GM21825 (cell line): Measurements from ENCODE around the gene ARMC7.

Source experiments
- ATAC-seq: cut with Tn5 transposase; IDR thresholded peaks from one replicate; pipeline ENCODE4 v1.9.1; 2021; ENCODE audit warnings: mild to moderate bottlenecking, moderate library complexity; ENCODE audit not compliant: unreplicated experiment

Gene ARMC7

DNA sequence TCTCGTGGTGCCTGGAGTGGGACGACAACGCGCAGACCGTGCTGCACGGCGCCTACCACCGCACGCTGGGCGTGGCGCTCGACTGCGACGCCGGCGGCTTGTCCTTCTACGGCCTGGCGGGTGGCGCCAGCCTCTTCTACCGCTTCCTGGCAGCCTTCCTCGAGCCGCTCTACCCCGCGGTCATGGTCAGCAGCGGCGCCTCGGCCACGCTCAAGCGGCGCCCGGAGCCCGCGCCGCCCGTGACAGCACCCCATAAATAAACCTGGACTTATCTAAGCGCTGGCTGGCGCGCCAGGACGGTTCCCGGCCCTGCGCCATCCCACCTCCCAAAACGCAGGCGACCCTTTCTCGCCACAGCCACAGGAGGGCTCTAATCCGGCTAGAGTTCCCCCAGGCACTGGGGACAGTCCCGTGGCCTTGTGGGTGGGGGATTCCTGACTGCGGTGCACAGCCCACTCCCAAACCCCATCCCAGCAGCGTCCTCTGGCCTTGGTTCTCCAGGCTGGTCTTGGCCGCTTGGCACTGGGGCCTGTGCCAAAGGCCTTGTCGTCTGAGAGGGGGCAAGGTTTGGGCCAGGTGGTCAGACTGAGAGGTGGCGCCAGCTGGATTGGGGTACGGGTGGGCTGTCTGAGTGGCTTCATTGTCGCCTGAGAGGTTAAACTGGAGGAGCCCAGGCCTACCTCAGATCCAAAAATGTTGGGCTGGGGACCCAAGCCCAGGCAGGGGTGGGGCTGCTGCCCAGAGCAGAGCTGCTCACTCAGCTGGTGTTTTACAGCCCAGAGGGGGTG is 32.1 kb upstream of the ARMC7 start:
- ATAC-seq = no peak

DNA sequence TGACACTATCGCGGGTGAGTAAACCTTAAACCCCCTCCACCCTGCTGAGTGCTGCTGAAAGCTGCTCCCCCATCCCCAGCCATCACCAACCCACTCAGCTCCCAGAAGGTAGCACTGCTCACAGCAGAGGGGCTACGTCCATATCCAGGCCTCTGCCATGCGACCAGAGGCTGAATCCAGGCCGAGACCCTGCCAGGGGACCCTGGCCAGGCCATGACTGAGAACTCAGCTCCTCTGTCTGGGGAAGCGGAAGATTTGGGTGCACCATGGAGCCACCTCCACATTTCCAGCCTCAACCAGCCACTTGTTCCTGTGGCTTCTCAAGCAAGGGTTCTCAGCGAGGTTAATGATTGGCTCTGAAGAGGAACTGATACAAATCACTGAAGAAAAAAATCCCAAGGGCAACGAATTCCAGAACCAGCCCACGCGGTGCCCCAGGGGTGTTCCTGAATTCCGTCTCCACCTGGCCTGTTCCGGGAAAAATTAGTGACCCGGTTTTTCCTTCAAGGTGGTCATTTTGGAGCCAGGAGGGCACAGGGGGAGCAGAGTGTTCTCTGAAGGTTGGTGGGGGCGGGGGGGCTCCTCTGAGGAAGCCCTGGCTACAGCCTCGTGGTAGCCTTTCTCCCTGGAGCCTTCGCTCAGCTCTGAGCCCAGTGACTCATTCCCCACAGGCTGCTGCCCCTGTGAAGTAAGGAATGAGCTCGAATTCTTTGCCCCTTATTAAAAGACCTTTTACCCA is 31.3 kb upstream of the ARMC7 start:
- ATAC-seq = no peak

DNA sequence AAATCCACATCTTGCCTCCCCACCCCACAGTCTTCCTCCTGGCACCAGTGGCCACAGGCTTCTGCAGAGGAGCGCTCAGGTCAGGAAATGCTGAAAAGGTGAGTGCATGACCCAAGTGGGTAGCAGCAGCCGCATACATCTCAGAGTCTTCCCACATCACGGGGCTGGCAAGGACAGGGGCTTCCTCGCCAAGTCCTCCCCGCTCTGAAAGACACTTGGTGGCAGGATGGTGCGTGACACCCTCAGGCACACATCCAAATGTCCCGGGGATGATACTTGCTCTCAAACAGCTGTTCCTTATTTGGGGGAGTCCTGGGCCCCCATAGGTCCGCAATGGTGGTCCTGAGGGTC is 30.8 kb upstream of the ARMC7 start:
- no peak for ATAC-seq

DNA sequence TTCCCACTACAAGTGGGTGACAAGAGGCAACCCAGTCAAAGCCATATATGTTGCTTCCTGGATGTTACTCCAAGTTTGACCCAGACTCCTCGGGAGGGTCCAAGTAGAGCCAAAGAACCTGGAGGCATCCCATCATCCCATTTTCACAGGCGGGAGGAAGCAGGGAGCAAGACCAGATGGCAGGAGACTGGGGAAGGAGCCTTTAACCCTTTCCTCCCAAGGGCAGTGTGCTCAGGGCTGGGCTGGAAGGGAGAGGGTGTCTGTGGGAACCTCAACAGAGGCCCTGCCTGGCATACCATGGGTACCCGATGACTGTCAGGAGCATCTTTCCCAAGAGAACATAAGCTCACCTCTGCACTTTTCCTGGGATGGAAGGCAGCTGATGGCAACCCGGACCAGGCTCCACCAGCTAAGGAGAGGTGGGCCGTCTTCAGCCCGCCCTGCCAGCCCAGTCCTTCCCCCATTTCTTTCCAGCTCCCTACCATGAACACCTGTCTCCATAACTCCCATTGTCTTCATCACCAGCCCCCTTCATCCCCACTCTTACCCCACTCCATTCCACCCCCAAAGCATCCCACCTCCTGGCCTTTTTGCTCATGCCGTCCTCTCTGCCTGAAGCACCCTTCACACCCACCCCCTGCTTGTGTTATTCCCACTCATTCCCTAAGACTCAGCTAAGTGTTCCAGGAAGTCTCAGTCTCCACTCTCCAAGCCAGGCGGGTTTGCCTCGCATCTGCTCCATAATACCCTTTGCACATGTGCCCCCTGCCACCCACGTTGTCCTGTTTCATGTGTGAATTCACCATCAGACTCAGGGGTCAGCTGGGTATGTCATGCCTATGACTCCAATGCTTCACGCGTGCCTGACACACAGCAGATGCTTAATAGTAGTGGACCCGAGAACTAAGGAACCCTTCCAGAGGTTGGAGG is 27.9 kb upstream of the ARMC7 start:
- ATAC-seq = no peak

DNA sequence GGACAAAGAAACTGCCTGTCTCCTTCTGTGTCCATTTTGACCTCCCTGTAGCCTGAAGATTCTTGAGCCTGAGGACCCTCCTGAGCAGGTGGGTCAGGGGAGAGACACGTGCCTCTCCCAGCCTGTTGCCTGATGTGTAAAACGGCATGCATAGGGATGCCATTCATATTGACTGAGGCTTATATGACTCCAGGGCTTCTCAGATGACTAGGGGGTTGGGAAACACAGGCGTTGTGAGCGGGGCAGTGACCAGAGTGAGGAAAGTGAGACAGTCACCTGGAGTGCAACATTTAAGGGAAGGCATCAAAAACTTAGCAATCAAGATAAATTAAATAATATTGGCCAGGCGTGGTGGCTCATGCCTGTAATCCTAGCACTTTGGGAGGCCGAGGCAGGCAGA is 27.1 kb upstream of the ARMC7 start:
- ATAC-seq = no peak

DNA sequence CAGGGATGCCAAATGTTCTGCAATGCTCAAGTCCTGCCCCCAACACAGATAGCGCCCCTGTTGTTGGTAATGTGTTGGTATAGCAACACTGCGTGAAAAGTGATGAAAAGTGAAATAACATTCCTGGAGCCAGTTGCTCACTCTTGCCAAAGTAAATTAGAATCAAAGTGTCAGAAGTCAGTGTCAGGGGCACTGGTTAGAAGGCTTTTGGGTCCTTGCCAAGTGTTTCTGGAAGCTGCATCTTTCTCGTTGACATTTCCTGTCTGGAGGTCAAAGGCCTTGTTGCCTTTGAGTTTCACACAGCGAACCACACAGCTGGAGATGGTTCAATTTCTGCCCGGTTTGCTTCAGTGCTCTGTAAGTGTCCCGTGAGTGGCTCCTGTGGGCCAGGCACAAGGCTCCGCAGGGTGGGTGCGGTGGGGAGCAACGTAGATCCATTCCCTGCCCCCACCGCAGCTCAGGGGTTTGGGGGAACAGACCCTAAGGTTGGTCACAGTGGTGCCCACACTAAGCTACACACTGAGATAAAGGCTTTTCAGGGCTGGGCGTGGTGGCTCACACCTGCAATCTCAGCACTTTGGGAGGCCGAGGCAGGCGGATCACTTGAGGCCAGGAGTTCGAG is 25.6 kb upstream of the ARMC7 start:
- ATAC-seq = no peak

DNA sequence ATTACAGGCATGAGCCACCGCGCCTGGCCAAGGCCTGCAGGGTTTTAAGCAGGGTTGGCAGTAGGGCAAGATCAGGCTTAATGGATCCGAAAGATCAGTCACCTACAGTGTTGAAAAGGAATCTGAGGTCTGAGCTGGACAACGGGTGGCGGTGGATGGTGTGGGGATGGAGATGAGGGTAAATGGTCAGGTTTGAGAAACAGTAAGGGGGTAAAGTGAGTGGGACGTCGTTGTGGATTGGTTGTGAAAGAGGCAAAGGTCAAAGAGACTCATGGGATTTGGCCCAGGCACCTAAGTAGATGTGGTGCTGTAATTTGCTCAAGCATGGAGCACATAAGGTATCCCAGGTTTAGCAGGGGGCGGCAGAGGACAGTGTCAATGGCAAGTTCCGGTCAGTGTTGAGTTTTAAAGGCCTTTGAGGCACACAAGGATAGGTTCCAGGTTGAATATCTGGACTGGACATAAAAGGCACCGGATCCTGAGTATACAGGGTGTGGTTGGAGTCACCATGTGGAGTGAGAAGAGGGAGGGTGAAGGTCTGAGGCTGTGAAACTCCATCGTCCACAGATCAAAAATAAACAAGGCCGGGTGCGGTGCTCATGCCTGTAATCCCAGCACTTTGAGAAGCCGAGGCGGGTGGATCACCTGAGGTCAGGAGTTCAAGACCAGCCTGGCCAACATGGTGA is 23.1 kb upstream of the ARMC7 start:
- no peak for ATAC-seq

DNA sequence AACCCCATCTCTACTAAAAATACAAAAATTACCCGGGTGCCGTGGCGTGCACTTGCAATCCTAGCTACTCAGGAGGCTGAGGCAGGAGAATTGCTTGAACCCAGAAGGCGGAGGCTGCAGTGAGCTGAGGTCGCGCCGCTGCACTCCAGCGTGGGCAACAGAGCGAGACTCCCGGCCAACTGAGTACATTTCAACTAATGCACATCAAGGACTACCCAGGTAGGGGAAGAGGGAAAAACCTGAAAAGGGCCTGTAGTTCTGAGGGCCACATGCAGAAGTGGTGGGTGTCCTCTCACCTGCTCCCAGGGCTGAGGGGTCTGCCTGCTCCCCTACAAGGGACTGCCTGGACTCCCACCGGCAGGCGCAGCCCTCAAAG is 22.6 kb upstream of the ARMC7 start:
- ATAC-seq = no peak

DNA sequence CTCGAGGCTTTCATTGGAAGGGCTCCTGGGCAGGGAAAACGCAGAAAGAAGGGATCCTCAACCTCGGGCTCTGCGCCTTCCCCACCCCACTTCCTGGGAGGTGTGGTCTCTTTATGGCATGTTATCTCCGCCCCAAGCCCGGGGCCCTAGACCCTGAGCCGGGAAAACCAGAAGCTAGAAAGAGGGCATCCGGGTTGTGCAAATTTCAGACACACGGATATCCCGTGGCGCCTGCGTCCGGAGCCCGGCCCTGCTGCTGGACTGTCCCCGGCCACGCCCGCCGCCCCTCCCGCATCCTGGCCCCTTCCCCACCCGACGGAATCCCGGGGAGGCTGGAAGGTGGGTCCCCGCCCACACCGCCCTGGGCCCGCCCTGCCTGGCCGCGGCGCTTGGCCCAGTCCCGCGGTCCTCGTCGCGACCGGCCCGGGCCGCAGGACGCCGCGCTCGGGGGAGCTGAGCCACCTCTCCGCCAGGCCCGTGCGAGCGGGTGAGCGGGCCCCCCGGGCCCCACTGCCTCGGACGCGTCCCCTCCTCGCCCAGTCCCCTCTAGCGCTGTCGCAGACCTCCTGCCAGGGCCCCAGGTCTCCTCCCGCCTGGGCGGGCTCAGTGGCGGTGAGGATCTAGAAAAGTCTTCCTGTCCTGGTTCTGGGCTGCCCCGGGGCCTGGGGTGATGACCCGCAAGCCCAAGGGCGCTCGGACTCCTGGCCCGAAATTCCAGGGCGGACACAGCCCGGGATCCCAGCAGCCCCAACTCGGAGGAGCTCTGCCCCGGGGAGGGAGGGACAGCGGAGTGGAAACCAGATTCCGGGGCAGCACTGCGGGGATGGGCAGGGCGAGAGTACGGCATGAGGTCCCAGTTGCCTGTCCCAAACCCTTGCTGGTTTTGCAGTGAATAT is 22.0 kb upstream of the ARMC7 start, which contains the start of gene SLC16A5:
Gene SLC16A5 (plus strand): TSS at position 397 of the 896 bp plus-strand sequence. CDS start 5,683 bp downstream, outside the sequence.
- ATAC-seq = no peak

DNA sequence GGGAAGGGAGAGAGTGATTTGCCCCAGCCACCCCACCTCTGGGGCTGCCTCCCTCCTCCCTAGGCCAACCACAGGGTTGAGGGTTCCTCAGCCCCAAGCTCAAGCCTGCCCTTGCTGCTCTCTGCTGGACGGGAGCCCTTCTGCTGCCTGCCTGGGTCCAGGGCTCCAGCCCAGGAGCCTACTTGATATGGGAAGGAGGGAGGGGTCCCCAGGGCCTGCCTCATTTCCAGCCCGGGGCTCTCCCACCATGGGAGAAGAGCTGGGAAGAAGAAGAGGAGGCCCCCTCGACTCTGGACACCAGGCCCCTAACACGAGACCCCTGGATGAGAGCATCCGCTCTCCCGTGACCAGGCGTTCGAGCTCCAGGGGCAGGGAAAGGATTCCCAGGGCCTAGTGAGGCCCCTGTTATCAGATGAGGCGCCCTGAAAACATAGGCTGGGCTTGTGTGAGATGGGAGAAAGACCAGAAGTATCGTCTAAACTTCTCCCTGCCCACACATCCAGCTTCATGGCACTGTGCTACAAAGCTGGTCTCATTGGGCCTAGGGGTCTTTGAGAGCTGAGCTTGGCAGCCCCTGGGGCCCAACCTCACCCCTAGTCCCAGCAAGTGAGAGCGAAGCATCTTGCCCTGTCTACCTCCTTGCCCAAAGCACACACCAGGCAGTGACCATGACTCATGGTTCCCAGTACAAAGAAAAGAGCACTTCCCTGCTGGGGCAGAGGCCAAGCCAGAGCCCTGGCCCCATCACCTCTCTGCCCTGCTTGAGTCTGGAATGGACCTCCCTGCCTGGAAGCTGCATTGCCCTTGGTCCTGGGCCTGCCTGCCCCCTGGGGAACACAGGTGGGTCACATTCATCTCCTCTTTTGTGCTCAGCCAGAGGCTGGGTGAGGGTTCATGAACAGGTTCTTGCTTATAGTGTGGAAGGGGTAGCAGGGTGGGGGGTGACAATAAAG is 21.0 kb upstream of the ARMC7 start:
- no peak for ATAC-seq

DNA sequence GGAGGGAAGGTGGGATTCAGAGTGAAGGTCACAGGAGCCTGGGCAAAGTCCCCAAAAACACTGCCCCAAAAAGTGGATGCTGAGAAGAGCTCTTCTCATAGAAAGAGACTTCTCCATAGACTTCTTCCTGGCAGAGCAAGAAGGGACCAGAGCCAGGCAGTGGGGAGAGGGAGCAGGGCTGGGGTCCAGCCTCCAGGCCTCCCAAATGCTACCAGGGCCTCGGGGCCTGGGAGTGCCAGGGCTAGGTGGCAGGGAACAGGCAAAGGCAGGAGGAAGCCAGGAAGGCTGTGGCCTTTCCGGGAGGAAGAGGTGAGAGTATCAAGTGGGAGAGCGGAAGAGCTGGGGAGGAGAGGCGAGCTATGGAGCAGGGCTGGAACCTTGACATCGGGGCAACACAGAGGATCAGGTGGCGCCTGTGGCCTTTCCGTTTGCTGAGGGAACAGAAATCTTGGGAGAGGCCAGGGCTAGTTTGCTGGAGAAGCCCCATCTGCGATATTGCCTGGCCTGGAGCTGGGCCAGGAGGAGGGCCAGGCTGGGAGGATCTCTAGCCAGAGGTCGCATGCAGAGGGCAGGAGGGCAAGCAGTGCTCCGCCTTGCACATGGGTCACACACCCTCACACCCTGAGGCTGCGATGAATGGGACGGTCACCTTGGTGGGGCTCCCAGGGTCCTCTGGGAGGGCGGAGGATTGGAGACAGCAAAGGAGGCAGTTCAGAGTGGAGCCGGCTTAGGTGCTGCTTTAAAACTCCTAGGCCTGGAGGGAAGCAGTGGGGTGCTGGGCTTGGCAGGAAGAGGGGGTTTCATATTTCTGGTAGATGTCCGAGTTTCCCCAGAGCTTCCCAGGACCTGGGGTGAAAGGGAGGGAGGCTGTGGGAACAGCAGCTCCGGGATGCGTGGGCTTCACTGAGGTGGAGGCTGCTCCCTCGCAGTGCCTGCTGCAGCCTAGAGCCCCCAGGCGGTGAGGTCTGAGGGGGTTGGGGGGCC is 18.6 kb upstream of the ARMC7 start:
- no peak for ATAC-seq

DNA sequence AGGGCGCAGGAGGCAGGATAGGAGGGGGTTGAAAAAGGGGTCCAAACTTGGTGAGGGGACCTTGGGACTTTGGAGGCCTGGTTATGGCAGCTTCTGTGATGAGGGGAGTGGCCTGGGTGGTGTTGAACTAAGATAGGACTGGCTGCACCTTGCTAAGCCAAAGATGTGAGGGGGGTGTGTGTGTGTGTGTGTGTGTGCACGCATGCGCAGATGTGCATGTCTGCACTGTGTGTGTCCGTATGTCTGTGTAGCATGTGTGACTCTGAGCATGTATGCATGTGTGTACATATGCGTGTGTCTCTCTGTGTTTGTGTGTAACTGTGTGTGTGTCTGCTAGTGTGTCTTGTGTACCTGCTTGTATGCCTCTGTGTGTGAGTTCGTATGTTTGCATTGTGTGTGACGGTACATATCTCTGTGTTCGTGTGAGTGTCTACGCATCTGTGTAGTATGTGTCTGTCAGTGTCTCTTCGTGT is 17.9 kb upstream of the ARMC7 start:
- ATAC-seq = no peak

DNA sequence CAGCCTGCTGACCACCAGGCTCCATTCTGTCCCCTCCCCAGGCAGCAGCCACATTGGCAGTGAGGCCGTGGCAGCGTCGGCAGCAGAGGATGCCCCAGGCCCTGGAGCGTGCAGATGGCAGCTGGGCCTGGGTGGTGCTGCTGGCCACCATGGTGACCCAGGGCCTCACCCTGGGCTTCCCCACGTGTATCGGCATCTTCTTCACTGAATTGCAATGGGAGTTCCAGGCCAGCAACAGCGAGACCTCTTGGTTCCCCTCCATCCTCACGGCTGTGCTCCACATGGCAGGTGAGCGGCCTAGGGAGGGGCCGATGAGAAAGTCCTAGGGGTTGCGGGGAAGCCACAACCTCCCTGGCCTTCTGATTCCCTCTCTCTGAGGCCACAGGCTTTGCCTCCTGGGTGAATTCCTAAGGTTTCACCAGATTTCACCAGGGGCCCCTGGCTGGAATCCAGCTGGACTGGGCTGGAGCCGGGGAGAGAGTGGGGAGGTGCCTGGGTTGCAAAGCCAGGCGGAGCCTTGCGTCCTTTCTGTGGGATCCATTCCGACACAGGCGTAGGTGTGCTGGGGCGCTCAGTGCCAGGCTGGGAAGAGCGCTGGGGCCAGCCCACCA is 16.1 kb upstream of the ARMC7 start:
- no peak for ATAC-seq

DNA sequence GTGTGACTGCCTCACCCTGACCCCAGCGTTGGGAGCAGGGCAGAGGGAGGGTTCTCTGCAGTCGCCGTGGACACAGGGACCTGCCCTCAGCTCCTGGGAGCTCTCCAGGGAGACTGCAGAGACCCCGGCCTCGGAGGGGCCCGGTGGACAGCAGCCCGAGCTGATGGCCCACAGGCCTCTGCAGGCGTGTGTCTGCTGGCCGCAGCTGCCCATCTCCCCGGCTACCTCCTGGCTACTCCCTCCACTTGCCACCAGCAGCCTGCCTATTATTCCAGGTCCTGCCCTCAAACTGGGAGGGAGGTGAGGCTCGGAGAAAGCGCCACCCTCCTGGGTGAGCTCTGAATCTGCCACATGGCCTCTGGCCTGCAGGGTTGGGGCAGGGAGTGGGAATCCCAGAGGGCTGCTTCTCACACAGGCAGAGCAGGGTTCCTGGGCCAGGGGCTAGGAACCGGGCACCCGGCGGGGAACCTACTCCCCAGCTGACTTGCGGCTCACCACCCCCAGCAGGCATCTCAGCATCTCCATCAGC is 14.8 kb upstream of the ARMC7 start:
- no peak for ATAC-seq

DNA sequence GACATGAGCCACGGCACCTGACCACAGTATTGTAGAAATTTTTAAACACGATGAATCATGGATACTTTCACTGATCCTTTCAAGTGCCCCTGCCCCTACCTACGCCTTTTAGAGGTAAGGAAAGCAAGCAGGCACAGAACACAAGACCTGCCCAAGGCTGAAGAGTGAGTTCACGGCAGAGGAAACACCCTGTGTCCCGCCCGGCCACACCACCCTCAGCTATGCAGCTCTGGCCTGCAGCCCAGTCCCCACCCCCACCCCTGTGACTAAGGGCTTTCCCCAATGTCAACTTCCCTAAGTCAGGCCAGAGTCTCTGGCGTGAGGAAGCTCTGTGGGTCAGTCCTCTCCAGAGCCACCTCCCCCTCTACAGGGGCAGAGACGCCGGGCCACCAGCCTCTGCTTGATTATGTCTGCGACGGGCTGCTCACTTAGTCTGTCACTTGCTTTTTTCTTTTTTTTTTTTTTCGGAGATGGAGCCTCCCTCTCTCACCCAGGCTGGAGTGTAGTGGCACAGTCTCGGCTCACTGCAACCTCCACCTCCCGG is 13.6 kb upstream of the ARMC7 start:
- no peak for ATAC-seq

DNA sequence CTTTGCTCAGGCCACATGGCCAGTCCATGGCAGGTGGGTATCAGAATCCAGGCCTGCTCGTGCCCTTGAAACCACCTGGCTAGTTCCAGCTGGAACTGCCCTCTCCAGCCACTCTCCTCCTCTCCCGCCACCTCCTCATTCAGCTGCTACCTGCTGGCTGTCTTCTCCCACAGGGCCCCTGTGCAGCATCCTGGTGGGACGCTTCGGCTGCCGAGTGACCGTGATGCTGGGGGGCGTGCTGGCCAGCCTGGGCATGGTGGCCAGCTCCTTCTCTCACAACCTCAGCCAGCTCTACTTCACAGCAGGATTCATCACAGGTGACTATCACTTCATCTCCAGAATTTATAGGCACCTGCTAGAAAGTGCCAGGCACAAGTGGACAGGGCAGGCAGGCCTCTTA is 11.9 kb upstream of the ARMC7 start:
- no peak for ATAC-seq
